Heart left ventricle (tissue), 13 donors: ENCODE results near the gene SCLY.

ENCODE experiments used
- POLR2A ChIP-seq, 2 donors: fragments of 450-650 bp; IDR thresholded peaks; one replicate each; pipeline ENCODE4 v1.6.1; 2017; ENCODE audit warnings: antibody characterized with exemption in 2 of 2, mild to moderate bottlenecking in 2 of 2, moderate library complexity in 2 of 2
- TF ChIP-seq, protein P1 (sequence below), 12 donors: fragments of 200-600 bp; sonication (generic) in 4 of 12; IDR thresholded peaks; one replicate each; pipeline versions ENCODE4 v1.5.0 to v1.8.0; 2018 to 2022; ENCODE audit warnings: antibody characterized with exemption in 12 of 12, mild to moderate bottlenecking in 5 of 12
- donor health status: ischemic (EF 13 %, LVEDD 7.1; RV severe dilation, severe dysfunction).
- donor health status: DM: no; HTN: yes; CAD: no.
- donor health status: DM: no; HTN: no; CAD: no.
- donor health status: ischemic (EF 25% LVEDD 6.9; RV normal size, moderate dysfunction).
- donor health status: ischemic (EF 25% LVEDD 5.7; RV mildly dilated, moderate dysfunction).
- donor health status: ischemic (EF 35%, LVEDD 5.7; RV mildly dilated, moderate dysfunction).
- donor health status: nonischemic (EF 11% LVEDD 7.7; RV severe dilation, severe dysfunction).
- donor health status: DM: yes; HTN: yes; CAD: no.
- donor health status: PGD.
- donor health status: ischemic (EF 29% LVEDD 5.4; RV normal size, mild dysfunction).
- donor health status: nonischemic (EF 23%, LVEDD 6.1; RV moderate dilation, normal function).

DNA sequence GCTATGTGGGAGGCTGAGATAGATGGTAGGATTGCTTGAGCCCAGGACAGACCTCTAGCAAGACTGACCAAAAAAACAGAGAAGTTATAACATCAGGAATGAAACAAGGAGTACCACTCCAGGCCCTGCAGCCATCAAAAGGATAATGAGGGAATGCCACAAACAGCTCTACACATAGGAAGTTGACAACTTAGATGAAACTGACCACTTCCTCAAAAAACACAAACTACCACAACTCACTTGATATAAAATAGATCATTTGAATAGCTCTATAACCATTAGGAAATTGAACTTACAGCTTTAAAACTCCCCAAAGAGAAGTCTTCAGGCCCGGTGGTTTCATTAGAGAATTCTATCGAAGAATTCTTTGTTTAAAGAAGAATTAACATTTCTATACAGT is 26.4 kb downstream of the SCLY start:
- TF ChIP-seq, protein P1, sequence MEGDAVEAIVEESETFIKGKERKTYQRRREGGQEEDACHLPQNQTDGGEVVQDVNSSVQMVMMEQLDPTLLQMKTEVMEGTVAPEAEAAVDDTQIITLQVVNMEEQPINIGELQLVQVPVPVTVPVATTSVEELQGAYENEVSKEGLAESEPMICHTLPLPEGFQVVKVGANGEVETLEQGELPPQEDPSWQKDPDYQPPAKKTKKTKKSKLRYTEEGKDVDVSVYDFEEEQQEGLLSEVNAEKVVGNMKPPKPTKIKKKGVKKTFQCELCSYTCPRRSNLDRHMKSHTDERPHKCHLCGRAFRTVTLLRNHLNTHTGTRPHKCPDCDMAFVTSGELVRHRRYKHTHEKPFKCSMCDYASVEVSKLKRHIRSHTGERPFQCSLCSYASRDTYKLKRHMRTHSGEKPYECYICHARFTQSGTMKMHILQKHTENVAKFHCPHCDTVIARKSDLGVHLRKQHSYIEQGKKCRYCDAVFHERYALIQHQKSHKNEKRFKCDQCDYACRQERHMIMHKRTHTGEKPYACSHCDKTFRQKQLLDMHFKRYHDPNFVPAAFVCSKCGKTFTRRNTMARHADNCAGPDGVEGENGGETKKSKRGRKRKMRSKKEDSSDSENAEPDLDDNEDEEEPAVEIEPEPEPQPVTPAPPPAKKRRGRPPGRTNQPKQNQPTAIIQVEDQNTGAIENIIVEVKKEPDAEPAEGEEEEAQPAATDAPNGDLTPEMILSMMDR (IDR thresholded peaks at IDR 0.05) = no peak
- no peak for TF ChIP-seq POLR2A (IDR thresholded peaks at IDR 0.05)
